Astrocyte of the hippocampus (primary cell): ENCODE measurements around the gene WDR91.
"Not testable (repeated sequence)": the region's sequence is repeated elsewhere in the genome, so short reads cannot be mapped to it uniquely, and the experiment has no call there.

Experiments
- DNase-seq: peaks from one replicate; pipeline ENCODE4 v3.0.0; 2011; ENCODE audit warnings: low read depth, low spot score

The WDR91 gene

DNA sequence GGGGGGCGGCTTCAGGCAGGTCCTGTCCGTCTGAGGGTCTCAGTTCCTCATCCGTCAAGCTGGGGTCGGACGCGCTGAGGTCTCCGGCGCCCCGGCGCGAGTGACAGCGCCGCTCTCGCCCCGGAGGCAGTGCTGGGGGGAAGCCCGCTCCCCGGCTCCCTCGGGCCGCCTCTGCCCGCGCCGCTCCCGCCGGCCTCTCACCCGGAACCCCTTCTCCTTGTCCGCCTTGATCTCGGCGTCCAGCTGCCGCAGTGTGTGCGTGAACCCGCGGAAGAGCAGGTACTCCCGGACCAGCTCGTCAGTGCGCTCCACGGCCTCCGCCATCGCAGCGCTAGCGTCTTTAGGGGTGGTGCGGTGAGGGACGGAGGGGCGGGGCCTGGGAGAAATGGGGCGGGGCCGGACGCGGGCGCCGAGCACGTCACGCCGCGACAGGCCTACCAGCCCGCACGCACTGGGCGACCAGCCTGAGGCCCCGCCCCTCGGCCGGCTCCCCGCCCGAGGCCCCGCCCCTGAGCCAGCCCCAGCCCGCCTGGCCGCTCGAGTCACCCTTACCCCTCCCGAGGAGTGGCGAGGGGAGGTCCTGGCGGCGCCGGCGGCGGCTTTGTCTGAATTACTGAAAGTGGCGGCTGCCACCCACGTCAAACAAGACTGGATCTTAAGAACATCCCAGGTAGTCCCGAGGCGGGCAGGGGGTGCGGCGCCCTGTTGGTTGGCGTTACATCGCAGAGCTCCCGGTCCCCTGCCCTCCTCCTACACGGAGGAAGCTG, at the start of gene WDR91:
TSS of gene WDR91 (minus strand) at position 348 of the 767 bp plus-strand sequence. CDS start at position 324, 24 bp downstream.
- DNase-seq, result peak; percentile 98

DNA sequence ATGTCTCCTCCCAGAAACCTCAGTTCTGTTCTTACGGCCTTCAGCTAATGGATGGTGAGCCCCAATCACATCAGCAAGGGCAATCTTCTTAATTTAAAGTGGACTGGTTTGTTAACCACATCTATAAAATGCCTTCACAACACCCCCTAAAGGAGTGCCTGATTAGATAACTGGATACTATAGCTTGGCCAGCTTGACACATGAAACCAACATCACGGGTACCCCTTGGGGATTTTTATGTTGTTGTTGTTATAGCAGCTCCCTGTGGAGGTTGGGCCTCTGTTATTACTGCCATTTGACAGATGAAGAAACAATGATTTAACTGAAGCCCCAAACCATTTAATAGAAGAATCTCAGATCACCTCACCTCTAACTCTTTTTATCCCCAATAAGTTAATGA, 49.1 kb upstream of the WDR91 start:
- DNase-seq, result no peak

DNA sequence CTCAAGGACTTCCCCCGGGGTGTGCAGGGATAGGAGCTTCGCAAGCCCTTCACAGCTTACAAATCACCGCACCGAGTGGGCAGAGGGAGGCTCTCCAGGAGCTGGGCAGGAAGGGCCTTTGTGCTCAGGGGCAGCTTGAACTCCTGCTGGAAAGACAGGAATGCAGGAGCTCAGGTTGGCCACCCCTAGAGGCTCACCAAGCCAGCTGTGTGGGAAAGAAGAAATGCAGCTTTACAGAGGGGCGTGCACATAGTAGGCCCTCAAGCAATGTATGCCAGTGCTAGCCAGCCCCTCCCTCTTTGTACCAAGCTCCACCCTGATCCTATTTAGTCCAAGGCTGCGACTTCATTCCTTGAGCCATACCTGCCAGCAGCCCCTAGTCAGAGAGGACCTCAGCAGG, 48.4 kb upstream of the WDR91 start:
- no peak for DNase-seq

GRCh38 chr7:135258585-135258984, 47.3 kb upstream of the WDR91 start:
- no peak for DNase-seq

DNA sequence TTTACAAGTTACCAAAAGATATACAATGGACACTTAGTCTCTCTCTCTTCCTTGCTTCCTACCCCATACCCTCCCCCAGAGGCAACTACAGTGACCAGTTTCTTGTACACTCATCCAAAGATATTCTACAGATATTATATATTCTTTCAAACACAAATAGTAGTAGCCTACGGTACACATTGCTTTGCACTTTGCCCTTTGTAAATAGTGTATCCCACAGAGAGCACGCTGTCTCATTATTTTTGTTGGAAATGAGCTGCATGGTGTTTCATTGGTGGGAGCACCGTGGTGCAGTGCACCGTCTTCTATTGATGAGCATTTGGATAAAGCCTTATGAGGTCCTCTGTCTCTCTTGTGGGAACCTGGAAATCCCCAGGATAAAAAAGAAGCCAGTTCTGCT, 46.5 kb upstream of the WDR91 start:
- no peak for DNase-seq

GRCh38 chr7:135253851-135254771, 42.8 kb upstream of the WDR91 start:
- peak; percentile 79 for DNase-seq

- DNase-seq, result no peak
These were observed 40.4 kb upstream of the WDR91 start for GRCh38 chr7:135251496-135252391.

DNA sequence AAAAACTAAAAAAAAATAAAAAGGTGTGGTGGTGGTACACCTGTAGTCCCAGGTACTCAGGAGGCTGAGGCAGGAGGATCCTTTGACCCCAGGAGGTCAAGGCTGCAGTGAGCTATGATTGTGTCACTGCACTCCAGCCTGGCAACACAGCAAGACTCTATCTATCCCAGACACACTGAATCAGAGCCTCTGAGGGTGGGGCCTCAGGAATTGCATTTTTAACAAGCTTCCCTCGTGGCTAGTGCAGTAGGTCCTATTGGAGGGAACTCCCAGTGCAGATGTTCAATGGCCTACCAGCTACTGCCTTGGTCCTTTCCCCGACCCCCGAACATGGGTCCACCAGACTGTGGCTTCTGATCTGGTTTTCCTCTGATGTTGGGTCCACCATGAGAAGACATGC, 37.2 kb upstream of the WDR91 start:
- no peak for DNase-seq

- no peak for DNase-seq
These were observed 36.6 kb upstream of the WDR91 start for GRCh38 chr7:135247746-135248471.

DNA sequence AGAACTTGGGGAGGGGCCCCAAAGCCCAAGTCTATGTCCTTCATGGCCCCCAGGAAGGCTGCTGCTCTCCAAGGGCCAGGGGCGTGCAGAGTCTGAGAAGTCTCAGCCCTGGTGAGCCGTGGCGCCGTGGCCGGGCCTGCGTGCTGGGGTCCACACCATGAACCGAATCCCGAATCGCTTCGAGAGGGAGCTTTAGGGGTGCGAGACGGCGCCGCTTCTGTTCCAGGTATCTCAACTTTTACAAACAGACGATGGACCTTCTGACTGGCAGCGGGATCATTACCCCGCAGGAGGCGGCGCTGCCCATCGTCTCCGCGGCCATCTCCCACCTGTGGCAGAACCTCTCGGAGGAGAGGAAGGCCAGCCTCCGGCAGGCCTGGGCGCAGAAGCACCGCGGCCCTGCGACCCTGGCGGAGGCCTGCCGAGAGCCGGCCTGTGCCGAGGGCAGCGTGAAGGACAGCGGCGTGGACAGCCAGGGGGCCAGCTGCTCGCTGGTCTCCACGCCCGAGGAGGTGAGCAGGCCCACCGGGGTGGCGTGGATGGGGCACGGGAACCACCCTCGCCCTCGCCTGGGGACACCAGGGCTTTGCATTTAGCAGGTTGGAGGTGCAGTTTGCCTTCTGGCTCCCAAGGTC, 35.0 kb upstream of the WDR91 start:
- DNase-seq, result no peak

GRCh38 chr7:135245226-135246190, 34.2 kb upstream of the WDR91 start:
- DNase-seq, result no peak

GRCh38 chr7:135242096-135242684, 30.9 kb upstream of the WDR91 start:
- no peak for DNase-seq

DNA sequence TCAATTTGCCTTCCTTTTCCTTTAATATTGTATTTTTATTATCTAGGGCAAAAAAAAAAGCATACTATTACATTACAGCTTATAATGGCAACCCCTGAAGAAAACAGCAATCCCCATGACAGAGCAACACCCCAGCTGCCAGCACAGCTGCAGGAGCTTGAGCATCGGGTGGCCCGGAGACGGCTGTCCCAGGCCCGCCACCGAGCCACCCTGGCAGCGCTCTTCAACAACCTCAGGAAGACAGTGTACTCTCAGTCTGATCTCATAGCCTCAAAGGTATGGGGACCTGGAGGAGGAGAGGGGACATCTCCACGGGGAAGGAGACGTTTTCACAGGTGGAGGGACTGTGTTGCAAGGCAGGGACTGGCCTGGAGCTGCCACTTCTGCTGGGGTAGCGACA, 29.1 kb upstream of the WDR91 start:
- DNase-seq, result no peak

DNA sequence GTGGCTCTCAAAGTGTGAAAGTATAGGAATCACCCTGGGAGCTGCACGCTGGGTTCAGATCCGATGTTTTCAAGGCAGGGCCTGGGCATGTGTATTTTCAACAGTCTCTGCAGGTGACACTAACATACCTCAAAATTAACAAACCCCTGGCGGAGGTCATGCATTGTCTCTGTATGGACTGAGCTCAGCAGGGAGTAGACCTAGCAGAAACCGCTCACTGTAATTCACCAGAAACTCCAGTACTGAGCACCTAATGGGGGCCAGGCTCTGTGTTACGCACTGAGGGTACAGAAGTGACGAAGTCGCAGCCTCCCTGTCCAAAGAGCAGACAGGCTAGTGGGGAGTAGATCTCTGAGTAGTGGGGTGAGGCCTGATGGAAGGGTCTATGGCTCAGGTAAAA, 27.9 kb upstream of the WDR91 start:
- no peak for DNase-seq

DNA sequence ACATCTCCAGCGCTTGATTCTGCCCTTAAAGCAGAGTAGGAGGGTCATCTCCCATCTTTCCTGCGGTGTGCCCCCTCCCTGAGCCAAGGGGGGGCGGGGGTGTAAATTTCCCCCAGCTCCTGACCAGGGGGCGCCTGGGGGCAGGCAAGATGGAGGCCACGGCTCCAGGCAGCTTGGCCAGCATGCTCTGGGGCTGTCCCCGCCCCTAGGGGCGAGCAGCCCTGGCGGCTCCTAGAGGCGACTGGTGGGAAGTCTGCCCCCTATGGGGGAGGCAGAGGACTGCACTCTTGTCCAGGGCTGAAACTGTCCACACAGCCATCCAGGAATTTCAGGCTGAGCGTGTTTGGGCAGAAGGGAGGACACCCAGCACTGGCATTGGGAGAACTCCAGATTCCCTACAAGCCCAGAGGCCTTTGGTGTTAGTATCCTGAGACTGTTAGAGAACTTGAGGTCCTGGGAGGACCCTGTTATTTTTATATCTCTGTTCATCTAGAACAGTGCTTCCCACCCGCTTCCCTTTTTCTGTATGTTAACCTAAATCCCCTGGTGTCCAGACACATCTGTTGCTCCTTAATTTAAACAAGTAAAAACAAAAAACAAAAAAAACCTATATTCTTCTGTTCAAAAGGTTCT, 26.9 kb upstream of the WDR91 start:
- no peak for DNase-seq

DNA sequence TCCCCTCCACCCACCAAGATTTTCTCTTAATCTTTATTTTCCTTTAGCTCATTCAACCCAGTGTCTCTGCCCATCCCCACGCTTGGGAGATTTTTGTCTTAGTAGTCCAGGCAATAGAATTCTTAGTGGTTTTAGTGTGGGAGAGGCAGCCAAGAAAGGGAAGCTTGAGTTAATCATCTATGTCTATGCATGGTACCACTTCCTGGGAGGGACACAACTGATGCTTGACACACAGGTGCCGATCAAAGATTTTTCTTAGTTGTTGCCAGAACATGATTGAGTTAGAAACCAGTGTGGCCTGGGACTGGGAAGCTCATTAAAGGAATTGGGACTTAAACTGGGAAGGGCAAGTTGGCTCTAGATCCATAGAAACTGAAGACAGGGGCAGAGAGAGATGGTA, 25.4 kb upstream of the WDR91 start:
- DNase-seq, result peak; percentile 21

DNA sequence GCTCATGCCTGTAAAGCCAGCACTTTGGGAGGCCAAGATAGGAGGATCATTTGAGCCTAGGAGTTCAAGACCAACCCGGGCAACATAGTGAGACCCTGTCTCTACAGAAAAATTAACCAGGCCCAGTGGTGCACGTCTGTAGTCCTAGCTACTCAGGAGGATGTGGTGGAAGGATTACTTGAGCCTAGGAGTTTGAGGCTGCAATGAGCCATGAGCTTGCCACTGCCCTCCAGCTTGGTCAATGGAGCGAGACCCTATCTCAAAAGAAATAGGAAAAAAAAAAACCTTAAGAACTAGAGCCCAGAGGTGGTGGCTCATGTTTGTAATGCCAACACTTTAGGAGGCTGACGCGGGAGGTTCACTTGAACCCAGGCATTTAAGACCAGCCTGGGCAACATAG, 24.5 kb upstream of the WDR91 start:
- no peak for DNase-seq

DNA sequence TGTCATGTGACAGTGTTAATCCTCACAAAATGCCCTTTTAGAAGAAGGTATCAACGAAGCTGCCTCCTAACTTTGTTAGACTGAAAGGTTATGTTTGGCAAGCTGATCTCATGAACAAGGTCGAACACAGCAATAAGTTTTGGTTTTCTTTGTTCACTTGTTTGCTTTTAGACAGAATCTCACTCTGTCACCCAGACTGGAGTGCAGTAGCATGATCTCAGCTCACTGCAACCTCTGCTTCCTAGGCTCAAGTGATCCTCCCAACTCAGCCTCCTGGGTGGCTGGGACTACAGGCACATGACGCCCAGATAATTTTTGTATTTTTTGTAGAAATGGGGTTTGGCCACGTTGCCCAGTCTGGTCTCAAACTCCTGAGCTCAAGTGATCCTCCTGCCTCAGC, 23.4 kb upstream of the WDR91 start:
- no peak for DNase-seq

GRCh38 chr7:135234095-135234494, 22.8 kb upstream of the WDR91 start:
- not testable (repeated sequence) for DNase-seq
